ENCODE measurements around the gene PRKCB.

GRCh38 chr16:24114876-24115275 is 279.1 kb downstream of the PRKCB start:
- TF ChIP-seq CTCF (IDR thresholded peaks at IDR 0.05) (no peak), RAD21 (conservative IDR thresholded peaks at IDR 0.05 in 1 of 2, IDR thresholded peaks at IDR 0.05 in 1 of 2) (no peak), CHD2 (IDR thresholded peaks at IDR 0.05; ENCODE audit: low read length, partially characterized antibody) (no peak), MAX (IDR thresholded peaks at IDR 0.05) (no peak), FOSL2 (IDR thresholded peaks at IDR 0.05) (no peak), FOSL2 (CRISPR knock-in tag; IDR thresholded peaks at IDR 0.05) (no peak), HOXA7 (CRISPR knock-in tag; IDR thresholded peaks at IDR 0.05) (no peak), BHLHE40 (IDR thresholded peaks at IDR 0.05; ENCODE audit: low read depth, low read length) (no peak), HEYL (CRISPR knock-in tag; IDR thresholded peaks at IDR 0.05) (no peak), RFX5 (IDR thresholded peaks at IDR 0.05) (no peak), GATA3 (IDR thresholded peaks at IDR 0.05; ENCODE audit: borderline replicate concordance) (no peak), ESRRA (IDR thresholded peaks at IDR 0.05; ENCODE audit: borderline replicate concordance, low read length) (no peak), EHF (CRISPR knock-in tag; IDR thresholded peaks at IDR 0.05) (no peak), EP300 (IDR thresholded peaks at IDR 0.05) (no peak), REST (IDR thresholded peaks at IDR 0.05) (no peak)

Measured in A549 (cell line).